Measurements from ENCODE around the gene GPR171.

DNA sequence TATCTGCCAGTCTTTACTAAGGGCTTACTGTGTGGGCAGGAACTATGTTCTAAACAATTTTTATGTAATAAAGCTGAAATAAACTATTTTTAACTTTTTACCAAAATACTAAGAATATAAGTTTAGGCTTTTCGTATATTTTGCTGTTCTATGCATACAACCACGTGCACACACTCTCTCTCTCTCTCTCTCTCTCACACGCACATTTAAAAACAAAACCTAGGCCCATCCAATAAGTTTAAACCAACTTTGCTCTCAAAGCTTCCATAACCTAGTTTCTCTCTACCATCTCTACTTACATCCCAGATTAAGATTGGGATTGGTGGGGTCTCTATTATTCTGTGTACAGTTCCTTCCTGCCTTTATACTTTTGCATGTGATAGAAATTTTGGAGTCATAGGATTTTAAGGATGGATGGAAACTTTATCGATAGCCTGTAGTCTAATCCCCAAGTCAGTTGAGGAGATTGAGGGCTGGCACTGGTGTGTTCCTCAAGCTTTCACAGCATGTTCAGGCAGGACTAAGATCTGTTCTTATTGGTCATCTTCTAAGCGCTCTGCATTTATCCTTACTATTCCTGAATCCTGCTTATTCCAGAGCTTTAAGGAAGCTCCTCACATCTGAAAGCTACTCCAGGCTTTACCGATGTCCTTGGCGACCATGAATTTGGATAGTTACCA, 1.8 kb downstream of the GPR171 start:
- TF ChIP-seq CTCF (IDR thresholded peaks at IDR 0.05 in 8 of 11, conservative IDR thresholded peaks at IDR 0.05 in 3 of 11): no peak
- no peak for TF ChIP-seq POLR2A (IDR thresholded peaks at IDR 0.05)
- no peak for TF ChIP-seq POLR2AphosphoS5 (IDR thresholded peaks at IDR 0.05)

All from spleen (tissue), 7 donors.